ENCODE measurements around the gene ARGLU1.

GRCh38 chr13:106555631-106556328, 12.2 kb downstream of the ARGLU1 start:
- TF ChIP-seq CTCF (conservative IDR thresholded peaks at IDR 0.05; ENCODE audit: low read depth in 2 of 2) (no peak), POLR2AphosphoS5 (IDR thresholded peaks at IDR 0.05; ENCODE audit: low read depth) (no peak), REST (IDR thresholded peaks at IDR 0.05; ENCODE audit: unreplicated experiment) (no peak), EZH2 (IDR thresholded peaks at IDR 0.05; ENCODE audit: low read depth, unreplicated experiment) (no peak), CREB1 (CRISPR knock-in tag; IDR thresholded peaks at IDR 0.05; ENCODE audit: low read depth) (no peak), ETS1 (IDR thresholded peaks at IDR 0.05) (no peak), JUNB (IDR thresholded peaks at IDR 0.05; ENCODE audit: unreplicated experiment) (no peak), ZNF462 (CRISPR knock-in tag; IDR thresholded peaks at IDR 0.05) (no peak), EZH2phosphoT487 (IDR thresholded peaks at IDR 0.05; ENCODE audit: unreplicated experiment) (no peak), NANOG (IDR thresholded peaks at IDR 0.05; ENCODE audit: borderline replicate concordance) (no peak), ZNF331 (CRISPR knock-in tag; IDR thresholded peaks at IDR 0.05; ENCODE audit: low read depth) (no peak)

All from GM23338 (cell line).